HepG2 (cell line): Measurements from ENCODE around the gene RAB36. TPM values are rescaled to one million over a fixed set of nuclear protein-coding genes. Genes with fewer than 3 reads are reported as not detected.

Source experiments
- GABPB1 ChIP-seq: IDR thresholded peaks from 2 replicates; pipeline ENCODE4 v1.6.1; 2016; ENCODE audit warnings: mild to moderate bottlenecking, missing genetic modification reagents, moderate library complexity, missing compliant biosample characterization
- KDM5B ChIP-seq: sonication (generic); formaldehyde crosslinking; IDR thresholded peaks from 2 replicates; pipeline ENCODE4 v1.4.0; 2020; ENCODE audit warnings: missing genetic modification reagents, mild to moderate bottlenecking, borderline replicate concordance
- MYC ChIP-seq: sonication (generic); formaldehyde crosslinking; IDR thresholded peaks from 2 replicates; pipeline ENCODE4 v1.9.0; 2021; ENCODE audit warnings: missing genetic modification reagents, borderline replicate concordance
- RBFOX2 ChIP-seq: fragments of 200-400 bp; formaldehyde crosslinking; IDR thresholded peaks from 2 replicates; pipeline ENCODE4 v1.6.1; 2017; ENCODE audit warnings: low read depth, mild to moderate bottlenecking, low read length
- RXRA ChIP-seq: sonication (generic); formaldehyde crosslinking; IDR thresholded peaks from 2 replicates; pipeline ENCODE4 v1.5.1; 2020; ENCODE audit warnings: missing genetic modification reagents
- UBTF ChIP-seq: sonication (generic); formaldehyde crosslinking; IDR thresholded peaks from 2 replicates; pipeline ENCODE4 v1.4.0; 2020; ENCODE audit warnings: mild to moderate bottlenecking, missing genetic modification reagents
- ZNF383 ChIP-seq: sonication (generic); formaldehyde crosslinking; IDR thresholded peaks from 2 replicates; pipeline ENCODE4 v1.4.0; 2020; ENCODE audit warnings: missing genetic modification reagents, mild to moderate bottlenecking, borderline replicate concordance
- ZNF484 ChIP-seq: sonication (generic); formaldehyde crosslinking; IDR thresholded peaks from 2 replicates; pipeline ENCODE4 v1.5.1; 2020; ENCODE audit warnings: mild to moderate bottlenecking, low read depth, missing genetic modification reagents, borderline replicate concordance
- ZNF687 ChIP-seq: sonication (generic); formaldehyde crosslinking; IDR thresholded peaks from 2 replicates; pipeline ENCODE4 v1.5.1; 2020; ENCODE audit warnings: mild to moderate bottlenecking, missing genetic modification reagents, moderate library complexity
- ZNF724P ChIP-seq: sonication (generic); formaldehyde crosslinking; IDR thresholded peaks from 2 replicates; pipeline ENCODE4 v1.8.0; 2022; ENCODE audit warnings: missing genetic modification reagents, borderline replicate concordance
- polyA plus RNA-seq, 8 experiments: library from polyadenylated mRNA; depleted of rRNA in 3 of 8; stranded (reverse) in 7 of 8; unstranded in 1 of 8; fragments of >200 nt; fragmentation: Illumina TruSeq in 4 of 8; extraction: Trizol in 4 of 8; gene quantifications; 2 replicates each; pipeline versions ENCODE4 v1.2.1 to v1.2.3, GENCODE V29; 2011 to 2016; ENCODE audit warnings: low read depth in 4 of 8, missing spikeins in 1 of 8, mixed read lengths in 1 of 8; ENCODE audit not compliant: insufficient read depth in 1 of 8
- total RNA-seq, 5 experiments: library from RNA; depleted of rRNA; stranded (reverse); fragments of >200 nt; fragmentation: Illumina TruSeq; extraction: Trizol; gene quantifications; 2 replicates each; pipeline ENCODE4 v1.2.3, GENCODE V29; 2016; ENCODE audit warnings: low read depth in 1 of 5

The RAB36 gene
- total and polyA plus RNA-seq, 2 of the 13 experiments (the other 11 are each of a cell fraction or from before 2014, with no cell fraction given), result 0.24 to 0.86 TPM

- TF ChIP-seq RBFOX2 (peak; percentile 5; the same call in 1 of the 2 replicates), RXRA (CRISPR knock-in tag) (no peak; the same call in 1 of the 2 replicates), GABPB1 (0 out of 2 replicates have a peak, but pooled peaks have one; percentile 16), ZNF687 (peak; percentile 86), ZNF383 (CRISPR knock-in tag) (no peak), UBTF (peak; percentile 16; the same call in 1 of the 2 replicates), ZNF724P (CRISPR knock-in tag) (0 out of 2 replicates have a peak, but pooled peaks have one; percentile 7), MYC (peak; percentile 57; the same call in 1 of the 2 replicates), KDM5B (CRISPR knock-in tag) (no peak), ZNF484 (no peak)
Observed at GRCh38 chr22:23181721-23182308, 36.5 kb downstream of the RAB36 start (continued).
